ENCODE measurements around the gene TBX3.

The TBX3 gene

DNA sequence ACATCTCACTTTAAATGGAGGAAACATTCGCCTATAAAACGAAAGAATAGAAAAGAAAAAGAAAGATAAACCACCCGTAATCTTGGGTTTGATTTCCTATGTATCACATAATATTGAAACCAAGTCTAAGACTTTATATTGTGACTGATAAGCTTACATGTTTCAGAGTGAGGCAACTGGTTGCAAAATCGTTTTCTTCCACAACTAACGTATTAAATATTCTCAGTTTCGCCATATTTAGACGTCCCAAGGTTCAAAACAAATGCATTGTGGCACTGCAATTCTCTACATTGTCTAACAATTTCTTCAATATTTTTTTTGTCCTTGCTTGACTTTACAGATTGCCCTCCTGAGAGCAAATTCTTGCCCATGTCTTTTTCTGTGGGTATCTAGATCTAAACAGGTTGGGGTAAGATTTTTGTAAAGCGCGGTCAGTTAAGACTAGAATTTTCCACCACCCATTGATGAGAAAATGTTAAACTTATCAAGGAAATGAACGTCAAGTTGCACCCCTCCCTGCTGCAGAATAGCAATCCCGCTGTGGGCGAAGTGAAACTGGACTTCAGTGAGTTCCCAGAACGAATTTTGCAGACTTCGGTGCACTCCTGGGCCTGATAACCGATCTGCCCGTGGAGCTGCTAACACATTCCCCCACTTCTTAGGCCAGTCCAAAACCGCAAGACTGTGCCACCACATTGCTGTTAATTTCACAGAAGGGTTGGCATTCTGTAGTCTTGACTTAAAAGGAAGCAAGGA lies 2.7 kb downstream of the TBX3 start:
- no peak for DNase-seq

DNA sequence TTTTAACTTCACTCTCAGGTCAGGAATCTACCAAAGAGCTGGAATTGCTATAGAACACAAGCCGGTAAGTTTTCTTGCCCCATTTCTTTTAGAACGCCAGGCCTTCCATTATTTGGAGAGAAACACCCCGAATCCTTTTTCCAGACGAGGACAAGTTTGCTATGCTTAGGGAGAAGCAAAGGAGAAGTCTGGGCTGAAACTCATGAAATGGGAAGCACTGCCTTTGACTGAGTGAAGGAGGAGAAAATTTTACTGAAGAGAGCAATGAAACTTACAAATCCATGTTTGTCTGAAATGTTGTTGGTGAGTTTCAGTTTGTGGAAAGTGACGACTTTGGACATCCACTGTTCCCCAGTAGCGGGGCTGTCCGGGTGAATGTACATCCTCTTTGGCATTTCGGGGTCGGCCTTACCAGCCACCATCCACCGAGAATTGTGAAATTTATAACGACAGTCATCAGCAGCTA lies 3.3 kb downstream of the TBX3 start:
- DNase-seq, result no peak

- no peak for DNase-seq
Measured at GRCh38 chr12:114679942-114680341, 4.0 kb downstream of the TBX3 start.

GRCh38 chr12:114679452-114679875 lies 4.5 kb downstream of the TBX3 start:
- DNase-seq, result no peak

DNA sequence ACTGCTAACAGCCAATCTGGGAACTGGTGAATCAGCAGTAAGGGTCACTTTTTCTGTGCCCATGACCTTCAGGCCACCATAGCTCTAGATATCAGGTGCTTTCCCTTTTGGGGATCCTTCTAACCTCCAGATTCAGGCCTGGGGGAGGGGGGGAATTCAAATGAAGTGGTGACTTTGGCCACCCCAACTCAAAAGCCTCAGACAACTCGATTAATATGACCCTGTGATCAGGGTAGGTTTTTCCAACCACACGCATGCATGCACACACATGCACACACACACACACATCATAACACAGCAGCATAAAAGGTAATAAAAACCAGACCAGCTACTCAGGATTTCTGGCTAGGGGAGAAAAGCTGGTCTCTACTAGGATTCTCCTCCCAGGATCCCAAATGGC lies 5.3 kb downstream of the TBX3 start:
- no peak for DNase-seq

- no peak for DNase-seq
Measured at GRCh38 chr12:114678028-114678427, 5.9 kb downstream of the TBX3 start.

GRCh38 chr12:114676142-114676741 lies 7.7 kb downstream of the TBX3 start:
- no peak for DNase-seq

GRCh38 chr12:114674251-114675047 lies 9.5 kb downstream of the TBX3 start:
- DNase-seq, result no peak

DNA sequence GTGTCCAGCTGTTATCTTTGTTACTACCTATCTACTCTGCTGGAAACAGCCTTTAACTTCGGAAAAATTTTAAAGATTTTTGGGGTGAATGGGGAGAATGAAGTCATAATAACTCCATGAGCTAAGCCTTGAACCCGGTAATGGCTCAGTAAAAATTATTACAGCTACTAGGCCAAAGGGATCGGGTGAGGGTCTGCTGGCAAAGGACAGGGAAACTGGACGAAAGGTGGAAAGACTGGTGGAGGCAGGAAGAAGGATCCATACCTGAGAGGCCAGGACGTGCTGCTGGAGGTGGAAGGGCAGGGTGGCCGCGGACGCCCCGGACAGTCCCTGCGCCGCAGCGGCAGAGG lies 10.1 kb downstream of the TBX3 start:
- no peak for DNase-seq

DNA sequence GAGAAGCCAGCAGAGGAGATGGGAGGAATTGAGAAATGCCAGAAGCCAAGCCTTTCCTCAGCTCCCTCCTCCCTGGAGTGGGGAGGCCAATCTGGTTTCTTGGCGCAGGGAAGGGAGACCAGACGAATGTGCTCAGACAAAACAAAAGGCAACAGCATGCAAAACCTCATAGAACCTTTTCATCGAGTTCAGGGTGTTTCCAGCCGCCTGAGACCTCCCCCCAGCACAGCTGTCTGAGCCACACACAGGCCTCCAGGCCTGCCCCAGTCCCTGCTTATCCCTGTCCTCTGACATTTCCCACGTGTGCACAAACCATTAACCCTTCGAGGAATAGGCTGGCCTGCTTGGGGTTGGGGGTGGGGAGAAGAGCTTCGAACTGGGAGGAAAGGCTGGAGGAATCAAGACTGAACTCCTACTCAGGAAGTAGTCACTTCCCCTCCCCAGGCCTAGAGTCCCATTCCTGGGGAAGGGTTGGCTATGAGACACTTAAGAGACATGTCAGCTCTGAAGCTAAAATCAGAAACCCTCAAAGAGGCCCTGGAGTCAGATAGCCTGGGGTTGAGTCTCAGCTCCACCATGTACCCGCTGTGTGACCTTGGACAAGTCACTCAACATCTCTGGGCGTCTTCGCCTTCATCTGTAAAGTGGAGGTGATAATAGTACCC lies 10.7 kb downstream of the TBX3 start:
- no peak for DNase-seq

- DNase-seq, result no peak
Measured at GRCh38 chr12:114672817-114673168, 11.2 kb downstream of the TBX3 start.

GRCh38 chr12:114671443-114672411 lies 12.2 kb downstream of the TBX3 start:
- DNase-seq, result no peak

DNA sequence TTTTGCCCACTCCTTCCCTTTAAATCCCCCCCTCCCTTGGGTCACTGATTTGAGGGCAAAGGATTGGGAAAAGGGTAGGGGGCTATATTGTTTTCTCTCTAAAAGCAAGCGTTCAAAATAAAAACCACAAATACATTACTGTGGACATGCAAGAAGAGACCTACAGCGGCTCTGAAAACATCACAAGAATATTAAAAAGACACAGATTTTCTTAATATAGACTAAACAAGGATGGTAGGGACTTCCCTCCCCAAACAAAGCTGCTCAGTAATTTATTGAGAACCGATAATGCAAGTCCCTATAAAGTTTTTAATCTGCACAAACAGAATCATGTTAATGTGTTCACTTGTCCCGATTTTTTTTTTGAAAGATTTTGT lies 12.9 kb downstream of the TBX3 start:
- no peak for DNase-seq

DNA sequence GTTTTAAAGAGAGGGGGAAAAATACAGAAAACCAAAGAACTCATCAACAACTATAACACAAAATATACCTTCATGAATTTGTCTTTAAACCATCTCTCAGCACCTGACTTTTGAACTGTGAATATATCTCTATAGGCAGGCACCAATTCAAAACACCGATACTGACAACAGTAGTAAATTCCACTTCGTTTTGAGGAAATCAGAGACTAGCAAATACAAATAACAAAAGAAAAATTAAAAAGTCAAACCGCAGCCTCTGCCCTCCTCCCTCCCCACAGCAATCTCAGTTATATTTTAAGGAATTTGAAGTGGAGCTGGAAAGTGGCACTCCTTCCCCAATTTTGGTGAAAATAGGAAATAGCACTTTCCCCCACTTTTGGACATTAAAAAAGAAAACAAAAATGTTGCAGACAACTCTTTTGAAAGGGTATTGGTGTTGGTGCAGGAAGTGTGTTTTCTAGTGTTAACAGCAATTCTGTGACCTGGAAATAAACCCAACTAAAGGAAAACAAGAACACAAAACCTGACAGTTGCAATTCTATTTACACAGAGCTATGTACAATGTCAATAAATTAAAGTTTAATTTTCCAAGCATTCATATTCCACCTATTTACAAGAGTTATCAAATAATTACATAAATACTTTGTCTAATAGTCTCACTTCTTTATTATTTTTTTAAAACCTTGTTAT lies 13.5 kb downstream of the TBX3 start:
- no peak for DNase-seq

DNA sequence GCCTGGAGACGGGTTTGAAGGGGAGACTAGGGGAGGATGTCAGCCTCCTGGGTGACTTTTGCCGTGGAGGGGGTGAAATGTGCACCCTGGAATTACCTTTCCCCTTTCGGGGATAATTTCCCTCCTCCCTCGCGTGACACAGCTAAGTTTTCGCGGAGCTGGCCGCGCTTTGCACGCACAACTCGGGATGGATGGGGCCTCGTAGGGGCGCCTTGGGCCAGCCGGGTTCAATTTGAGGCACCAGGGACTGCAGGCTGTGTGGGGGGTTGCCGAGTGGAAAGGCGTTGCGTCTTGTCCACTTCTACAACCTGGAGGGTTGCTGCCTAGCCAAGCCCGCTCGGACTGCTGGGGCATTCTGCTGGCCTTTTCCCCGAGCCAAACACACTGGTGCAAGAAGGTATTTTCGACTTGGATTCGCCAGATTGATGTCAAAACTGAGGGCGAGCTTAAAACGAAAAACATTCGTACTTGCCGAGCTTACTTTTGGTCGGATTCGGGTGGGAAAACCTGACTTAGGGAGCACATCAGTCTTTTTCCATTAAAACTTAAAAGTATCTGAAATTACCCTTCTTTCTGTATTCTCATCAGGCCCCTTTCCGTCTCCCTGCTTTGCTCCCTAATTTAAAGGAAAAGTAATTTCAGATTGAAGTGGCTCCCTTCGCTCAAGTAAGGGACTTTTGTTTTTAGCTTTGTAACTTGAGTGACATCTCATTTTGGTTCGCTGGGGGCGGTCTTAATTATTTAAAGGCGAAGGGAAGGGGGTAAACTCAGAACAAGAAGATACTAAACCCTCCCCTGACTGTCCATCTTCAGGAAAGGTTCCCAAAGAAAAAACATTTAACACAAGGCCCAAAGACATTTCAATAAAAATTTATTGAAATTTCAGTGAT lies 14.3 kb downstream of the TBX3 start:
- DNase-seq, result no peak

- no peak for DNase-seq
Measured at GRCh38 chr12:114668886-114669288, 15.1 kb downstream of the TBX3 start.

GRCh38 chr12:114668151-114668885 lies 15.7 kb downstream of the TBX3 start:
- no peak for DNase-seq

DNA sequence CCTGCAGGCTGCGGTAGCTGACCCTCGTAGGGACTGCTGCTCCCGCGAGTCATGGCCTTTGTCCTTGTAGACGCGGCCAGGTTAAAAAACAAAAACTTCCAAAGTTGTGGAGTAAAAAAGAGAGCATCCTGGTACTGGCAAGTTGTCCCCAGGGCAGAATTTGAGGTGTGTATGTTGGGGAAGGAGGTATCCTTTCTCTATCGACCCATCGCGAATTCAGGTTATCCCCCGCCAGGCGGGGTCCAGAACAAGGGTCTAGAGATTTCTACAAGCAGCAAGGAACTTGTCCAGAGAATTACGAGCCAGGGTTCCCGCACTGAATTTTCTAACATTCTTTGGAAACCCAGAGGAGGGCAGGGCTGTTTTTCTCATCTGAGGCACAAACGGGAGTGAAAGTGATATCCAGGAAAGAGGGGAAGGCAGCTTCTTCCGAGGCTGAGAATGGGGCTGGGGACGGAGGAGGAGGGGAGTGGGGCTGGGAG lies 16.3 kb downstream of the TBX3 start:
- DNase-seq, result no peak

Measured in NCI-H1694 treated with DMSO at 0.1 percent for 48 hours (cell line).